ENCODE results near the gene PCDHGB7.

DNA sequence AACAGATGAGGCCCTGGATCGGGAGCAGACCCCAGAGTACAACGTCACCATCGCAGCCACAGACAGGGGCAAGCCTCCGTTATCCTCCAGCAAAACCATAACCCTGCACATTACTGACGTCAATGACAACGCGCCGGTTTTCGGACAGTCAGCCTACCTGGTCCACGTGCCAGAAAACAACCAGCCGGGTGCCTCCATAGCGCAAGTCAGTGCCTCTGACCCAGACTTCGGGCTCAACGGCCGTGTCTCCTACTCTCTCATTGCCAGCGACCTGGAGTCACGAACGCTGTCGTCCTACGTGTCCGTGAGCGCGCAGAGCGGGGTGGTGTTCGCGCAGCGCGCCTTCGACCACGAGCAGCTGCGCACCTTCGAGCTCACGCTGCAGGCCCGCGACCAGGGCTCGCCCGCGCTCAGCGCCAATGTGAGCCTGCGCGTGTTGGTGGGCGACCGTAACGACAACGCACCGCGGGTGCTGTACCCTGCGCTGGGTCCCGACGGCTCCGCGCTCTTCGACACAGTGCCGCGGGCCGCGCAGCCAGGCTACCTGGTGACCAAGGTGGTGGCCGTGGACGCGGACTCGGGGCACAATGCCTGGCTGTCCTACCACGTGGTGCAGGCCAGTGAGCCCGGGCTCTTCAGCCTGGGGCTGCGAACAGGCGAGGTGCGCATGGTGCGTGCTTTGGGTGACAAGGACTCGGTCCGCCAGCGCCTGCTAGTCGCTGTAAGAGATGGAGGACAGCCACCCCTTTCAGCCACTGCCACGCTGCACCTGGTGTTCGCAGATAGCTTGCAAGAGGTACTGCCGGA is 1.8 kb downstream of the PCDHGB7 start:
- TF ChIP-seq POLR2A (IDR thresholded peaks at IDR 0.05), result no peak
- TF ChIP-seq, protein P1, sequence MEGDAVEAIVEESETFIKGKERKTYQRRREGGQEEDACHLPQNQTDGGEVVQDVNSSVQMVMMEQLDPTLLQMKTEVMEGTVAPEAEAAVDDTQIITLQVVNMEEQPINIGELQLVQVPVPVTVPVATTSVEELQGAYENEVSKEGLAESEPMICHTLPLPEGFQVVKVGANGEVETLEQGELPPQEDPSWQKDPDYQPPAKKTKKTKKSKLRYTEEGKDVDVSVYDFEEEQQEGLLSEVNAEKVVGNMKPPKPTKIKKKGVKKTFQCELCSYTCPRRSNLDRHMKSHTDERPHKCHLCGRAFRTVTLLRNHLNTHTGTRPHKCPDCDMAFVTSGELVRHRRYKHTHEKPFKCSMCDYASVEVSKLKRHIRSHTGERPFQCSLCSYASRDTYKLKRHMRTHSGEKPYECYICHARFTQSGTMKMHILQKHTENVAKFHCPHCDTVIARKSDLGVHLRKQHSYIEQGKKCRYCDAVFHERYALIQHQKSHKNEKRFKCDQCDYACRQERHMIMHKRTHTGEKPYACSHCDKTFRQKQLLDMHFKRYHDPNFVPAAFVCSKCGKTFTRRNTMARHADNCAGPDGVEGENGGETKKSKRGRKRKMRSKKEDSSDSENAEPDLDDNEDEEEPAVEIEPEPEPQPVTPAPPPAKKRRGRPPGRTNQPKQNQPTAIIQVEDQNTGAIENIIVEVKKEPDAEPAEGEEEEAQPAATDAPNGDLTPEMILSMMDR (IDR thresholded peaks at IDR 0.05), result no peak
